8988T (cell line): ENCODE data around the gene TSPAN7.

ENCODE experiments used
- DNase-seq: peaks from one replicate; pipeline ENCODE4 v3.0.0; 2011

The TSPAN7 gene

DNA sequence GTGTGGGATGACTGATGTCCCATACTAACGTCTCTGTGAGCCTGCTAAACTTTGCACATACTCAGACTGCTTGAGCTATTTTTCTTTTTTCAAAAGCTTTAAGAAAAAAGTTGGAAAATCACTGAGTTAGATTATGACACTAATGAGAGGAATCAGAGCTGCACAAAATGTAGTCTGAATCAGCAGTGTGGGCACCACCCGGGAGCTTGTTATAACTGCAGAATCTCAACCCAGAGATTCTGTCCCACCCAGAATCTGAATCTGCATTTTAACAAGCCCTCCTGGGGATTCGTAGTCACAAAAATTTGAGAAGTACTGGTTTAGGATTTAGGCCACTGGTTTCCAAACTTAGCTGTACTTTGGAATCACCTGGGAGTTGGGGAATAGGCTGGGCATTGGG is 137.8 kb downstream of the TSPAN7 start:
- DNase-seq: no peak

DNA sequence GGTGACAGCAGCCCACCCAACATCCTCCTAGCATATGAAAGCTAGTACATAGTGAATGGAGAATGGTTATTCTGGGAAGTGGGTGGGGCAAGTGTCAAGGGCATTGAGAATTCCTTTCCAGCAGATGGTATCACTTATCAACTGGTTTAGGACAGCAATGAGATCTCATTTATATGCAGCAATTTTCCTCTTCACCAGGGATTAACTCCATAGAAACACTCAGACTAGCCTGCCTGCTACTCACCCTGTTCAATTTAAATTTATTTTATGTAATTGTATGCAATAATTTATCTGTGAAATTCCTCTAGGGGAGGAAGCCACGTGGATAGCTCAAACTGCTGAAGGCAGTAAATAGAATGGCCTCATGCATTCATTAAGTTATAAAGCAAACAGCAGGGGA is 138.4 kb downstream of the TSPAN7 start:
- no peak for DNase-seq

- DNase-seq: no peak
These were observed 139.7 kb downstream of the TSPAN7 start for GRCh38 chrX:38701073-38701472.

DNA sequence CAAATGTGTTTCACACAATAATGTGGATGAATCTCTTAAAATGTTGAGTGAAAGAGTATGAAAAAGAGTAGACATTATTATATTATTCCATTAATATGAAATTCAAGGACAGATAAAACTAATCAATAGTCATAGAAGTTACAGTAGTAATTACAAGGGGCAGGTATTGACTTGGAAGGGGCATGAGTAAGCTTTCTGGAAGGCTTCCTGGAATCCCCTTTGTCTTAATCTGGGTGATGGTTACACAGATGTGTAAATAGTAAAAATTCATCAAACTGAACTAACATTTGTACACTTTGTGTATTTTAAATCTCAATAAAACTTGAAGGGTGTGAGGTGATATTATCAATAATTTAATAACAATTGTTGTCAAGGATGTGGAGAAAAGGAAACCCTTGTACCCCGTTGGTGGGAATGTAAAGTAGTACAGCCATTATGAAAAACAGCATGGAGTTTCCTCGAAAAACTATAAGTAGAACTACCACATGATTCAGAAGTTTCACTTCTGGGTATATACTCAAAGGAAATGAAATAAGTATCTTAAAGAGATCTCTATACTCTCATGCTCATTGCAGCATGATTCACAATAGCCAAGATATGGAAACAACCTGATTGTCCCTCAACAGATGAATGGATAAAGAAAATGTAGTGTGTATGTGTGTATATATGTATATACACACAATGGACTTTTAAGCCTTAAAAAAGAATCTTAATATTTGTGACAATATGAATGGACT is 143.0 kb downstream of the TSPAN7 start:
- DNase-seq: no peak

GRCh38 chrX:38717871-38718270 is 156.5 kb downstream of the TSPAN7 start:
- DNase-seq: no peak

GRCh38 chrX:38718311-38718710 is 157.0 kb downstream of the TSPAN7 start:
- no peak for DNase-seq

- no peak for DNase-seq
These were observed 165.3 kb downstream of the TSPAN7 start for GRCh38 chrX:38726612-38727011.

DNA sequence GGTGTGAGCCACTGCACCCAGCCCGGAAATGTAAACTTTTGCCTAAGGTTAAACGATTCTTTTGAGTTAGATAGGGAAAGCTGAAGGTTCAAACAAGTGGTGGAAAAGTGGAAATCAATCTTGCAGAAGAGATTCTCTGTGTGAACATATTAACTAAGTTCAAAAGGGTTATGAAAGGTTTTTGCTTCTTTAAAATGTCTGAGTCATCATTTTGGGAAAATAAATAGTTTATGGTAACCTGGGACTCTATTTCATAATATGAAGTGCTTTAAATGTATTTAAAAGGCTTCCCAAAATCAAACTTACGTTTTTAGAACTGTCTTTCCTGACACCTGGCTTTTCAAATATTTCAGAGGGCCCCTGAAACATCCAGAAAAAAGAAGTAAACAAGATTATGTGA is 166.3 kb downstream of the TSPAN7 start:
- DNase-seq: no peak

DNA sequence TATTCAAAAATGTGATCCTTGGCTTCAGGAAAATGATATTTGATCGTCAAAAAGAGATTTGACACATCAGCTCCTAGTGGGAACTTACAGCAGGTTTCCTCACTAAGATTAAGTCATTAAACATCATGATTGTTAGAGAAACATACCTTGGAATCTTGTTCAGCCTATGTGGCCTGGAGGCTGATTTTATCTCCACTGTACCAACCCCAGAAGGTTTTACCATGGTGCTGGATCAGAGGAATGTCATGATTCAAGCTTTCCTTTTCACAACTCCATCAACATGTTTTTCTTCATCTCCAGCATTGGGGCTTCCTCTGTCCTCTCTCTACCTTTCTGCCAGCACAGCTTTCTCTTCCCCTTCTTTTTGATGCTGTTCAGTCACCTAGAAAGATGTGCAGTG is 171.5 kb downstream of the TSPAN7 start:
- no peak for DNase-seq
